DOHH2 (cell line): ENCODE data around the gene CYP11A1.

Experiments used
- EZH2phosphoT487 ChIP-seq: fragments of 200-600 bp; sonication (generic); IDR thresholded peaks from 2 replicates; pipeline ENCODE4 v1.6.1; 2017; ENCODE audit warnings: borderline replicate concordance, mild to moderate bottlenecking, antibody characterized with exemption, low read length, moderate library complexity, mixed read lengths
- TF ChIP-seq, protein P1 (sequence below): fragments of 200-600 bp; sonication (generic); IDR thresholded peaks from one replicate; pipeline ENCODE4 v1.5.1; 2014; ENCODE audit warnings: antibody characterized with exemption, mild to moderate bottlenecking, low read depth, low read length; ENCODE audit not compliant: poor library complexity, severe bottlenecking

DNA sequence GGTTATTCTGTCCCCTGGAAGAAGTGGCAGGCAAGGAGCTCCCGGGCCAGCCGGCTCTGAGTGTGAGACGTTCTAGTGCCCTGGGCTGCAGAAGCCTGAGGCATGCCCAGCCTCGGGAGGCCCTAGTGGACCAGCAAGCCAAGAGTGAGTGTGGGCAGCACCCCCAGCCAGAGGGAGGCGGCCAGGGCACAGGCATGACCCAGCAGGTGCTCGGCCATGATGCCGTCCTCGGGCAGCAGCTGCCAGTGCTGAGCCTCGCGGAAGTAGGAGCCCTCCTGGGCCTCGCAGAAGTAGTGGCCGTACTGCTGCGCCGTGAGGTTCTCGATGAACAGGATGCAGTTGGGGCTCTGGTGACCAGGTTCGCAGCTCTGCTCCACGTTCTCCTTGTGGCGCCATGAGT is 43.1 kb upstream of the CYP11A1 start:
- TF ChIP-seq, protein P1, sequence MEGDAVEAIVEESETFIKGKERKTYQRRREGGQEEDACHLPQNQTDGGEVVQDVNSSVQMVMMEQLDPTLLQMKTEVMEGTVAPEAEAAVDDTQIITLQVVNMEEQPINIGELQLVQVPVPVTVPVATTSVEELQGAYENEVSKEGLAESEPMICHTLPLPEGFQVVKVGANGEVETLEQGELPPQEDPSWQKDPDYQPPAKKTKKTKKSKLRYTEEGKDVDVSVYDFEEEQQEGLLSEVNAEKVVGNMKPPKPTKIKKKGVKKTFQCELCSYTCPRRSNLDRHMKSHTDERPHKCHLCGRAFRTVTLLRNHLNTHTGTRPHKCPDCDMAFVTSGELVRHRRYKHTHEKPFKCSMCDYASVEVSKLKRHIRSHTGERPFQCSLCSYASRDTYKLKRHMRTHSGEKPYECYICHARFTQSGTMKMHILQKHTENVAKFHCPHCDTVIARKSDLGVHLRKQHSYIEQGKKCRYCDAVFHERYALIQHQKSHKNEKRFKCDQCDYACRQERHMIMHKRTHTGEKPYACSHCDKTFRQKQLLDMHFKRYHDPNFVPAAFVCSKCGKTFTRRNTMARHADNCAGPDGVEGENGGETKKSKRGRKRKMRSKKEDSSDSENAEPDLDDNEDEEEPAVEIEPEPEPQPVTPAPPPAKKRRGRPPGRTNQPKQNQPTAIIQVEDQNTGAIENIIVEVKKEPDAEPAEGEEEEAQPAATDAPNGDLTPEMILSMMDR = no peak
- no peak for TF ChIP-seq EZH2phosphoT487
